ENCODE measurements around the gene CETN1. TPM values are rescaled to one million over a fixed set of nuclear protein-coding genes. Genes with fewer than 3 reads are reported as not detected.

CETN1 gene
- total RNA-seq, 2 donors from 2014 or later: not detected

DNA sequence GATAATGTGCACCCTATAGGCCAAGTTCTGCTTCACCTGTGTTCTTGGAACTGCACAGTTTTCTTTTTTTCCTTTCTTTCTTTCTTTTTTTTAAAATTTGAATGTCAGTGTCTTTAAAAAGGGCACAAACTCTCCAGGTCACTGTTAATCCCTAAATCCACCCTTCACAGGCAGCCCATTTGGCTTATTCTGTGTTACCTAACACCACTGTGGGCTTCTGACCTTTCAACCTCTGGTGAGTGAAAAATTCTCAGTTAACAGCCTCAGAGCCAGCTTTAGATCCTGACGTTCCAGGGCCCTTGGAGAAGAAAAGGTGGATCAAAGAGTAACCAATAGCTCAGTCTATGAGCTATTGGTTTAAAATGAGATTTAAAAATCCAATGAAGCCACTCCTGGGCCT is 6.8 kb upstream of the CETN1 start:
- ATAC-seq (no peak), DNase-seq (ENCODE audit: low spot score in 2 of 2) (no peak)
- Mint-ChIP-seq H3K36me3 (no peaks in the 10 kb centered on the region), H3K27ac (no peak overlapping the region), H3K9me3 (no peaks in the 10 kb centered on the region)

DNA sequence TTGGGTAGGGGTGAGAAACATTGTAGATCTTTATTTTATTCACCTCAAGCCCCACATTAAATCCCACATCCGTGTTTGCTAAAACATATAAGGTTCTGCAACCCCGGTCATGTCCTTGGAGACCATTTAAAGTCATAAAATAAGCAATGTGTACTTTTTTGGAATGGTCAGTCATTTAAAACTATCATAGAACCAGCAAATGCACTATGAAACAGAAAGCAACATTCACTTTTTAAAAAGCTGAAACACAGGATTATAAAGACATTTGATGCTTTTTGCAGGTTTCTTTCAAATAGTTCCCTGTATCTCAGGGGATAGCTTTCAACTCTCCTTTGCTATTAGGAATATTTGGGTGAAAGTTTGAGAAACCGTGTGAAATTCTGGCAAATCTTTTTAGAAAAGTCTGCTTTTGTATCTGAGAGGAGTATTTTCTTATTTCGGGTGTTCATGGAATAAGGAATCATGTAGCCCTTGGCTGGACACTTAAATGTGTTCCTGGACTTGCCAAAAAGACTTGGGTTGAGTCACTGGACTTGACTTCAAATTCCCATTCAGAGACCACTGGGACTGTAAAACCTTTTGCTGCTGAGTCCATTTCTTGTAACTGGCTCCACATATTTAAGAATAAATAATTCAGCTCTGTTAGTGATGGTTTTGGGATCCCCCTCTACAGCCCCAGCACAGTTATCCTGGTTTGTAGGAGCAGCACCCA is 5.9 kb upstream of the CETN1 start:
- ATAC-seq: no peak
- H3K9me3 Mint-ChIP-seq: no peaks in the 10 kb centered on the region
- DNase-seq (ENCODE audit: low spot score in 2 of 2): no peak
- H3K36me3 Mint-ChIP-seq: no peaks in the 10 kb centered on the region
- H3K27ac Mint-ChIP-seq: no peak overlapping the region

DNA sequence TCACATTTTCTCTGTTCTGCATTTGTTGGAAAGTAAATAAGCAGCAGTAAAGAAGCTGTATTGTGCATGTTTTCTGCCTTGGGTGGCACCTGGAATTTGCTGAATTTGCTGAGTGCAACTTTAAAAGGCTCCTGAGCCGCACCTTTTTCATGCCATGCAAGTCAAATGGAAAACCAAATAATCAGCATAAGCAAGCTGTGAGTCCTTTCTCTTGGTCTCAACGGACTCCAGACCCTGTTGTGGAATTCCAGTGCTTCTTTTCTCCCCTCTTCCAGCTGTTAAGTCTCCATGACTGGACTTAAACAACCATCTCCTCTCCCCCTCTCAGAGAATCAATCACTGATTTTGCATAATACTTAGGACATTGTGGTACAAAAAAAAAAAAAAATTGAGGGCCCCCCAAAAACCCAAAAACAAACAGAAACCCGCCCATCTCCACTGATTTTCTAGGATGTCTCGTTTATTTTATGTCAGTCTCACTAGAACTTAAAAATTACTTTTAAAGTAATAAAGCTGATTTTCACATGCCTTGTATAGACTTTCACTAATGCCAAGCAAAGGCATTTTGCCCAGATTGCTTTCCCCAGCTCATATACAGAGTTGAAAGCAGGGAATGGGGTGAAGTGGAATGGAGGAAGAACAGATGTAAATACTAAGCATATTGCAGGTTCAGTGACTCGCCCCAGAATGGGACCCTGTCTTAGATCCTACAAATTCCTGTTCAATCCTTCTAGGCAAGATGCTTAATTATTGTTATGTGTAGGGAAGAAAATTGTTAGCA is 5.1 kb upstream of the CETN1 start:
- Mint-ChIP-seq H3K9me3 (peaks cover 0 to 4% of the 10 kb centered on the region in 2 donors), H3K36me3 (no peaks in the 10 kb centered on the region), H3K27ac (no peak overlapping the region)
- no peak for DNase-seq (ENCODE audit: low spot score in 2 of 2)
- ATAC-seq: no peak

DNA sequence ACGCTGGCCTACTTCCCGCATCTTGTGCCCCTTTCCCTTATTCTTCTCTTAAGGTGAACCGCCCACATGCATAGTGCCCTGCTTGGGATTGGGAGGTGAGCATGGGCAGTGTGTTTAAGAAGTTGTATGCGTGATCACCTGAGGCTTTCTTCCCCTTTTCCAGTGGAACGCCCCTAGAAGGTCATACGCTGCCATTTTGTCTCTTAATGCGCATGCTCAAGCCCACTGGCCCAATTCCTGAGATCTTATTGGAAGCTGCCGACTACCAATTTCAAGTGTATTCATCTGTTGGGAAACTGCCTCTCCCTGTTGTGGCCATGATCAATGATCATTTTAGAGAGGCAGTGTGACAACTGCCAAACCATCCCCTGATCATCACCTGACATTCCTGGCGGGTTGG is 3.3 kb upstream of the CETN1 start:
- H3K9me3 Mint-ChIP-seq: peaks cover 0 to 4% of the 10 kb centered on the region in 2 donors
- no peaks in the 10 kb centered on the region for H3K36me3 Mint-ChIP-seq
- no peak overlapping the region for H3K27ac Mint-ChIP-seq
- ATAC-seq: no peak
- DNase-seq (ENCODE audit: low spot score in 2 of 2): no peak

DNA sequence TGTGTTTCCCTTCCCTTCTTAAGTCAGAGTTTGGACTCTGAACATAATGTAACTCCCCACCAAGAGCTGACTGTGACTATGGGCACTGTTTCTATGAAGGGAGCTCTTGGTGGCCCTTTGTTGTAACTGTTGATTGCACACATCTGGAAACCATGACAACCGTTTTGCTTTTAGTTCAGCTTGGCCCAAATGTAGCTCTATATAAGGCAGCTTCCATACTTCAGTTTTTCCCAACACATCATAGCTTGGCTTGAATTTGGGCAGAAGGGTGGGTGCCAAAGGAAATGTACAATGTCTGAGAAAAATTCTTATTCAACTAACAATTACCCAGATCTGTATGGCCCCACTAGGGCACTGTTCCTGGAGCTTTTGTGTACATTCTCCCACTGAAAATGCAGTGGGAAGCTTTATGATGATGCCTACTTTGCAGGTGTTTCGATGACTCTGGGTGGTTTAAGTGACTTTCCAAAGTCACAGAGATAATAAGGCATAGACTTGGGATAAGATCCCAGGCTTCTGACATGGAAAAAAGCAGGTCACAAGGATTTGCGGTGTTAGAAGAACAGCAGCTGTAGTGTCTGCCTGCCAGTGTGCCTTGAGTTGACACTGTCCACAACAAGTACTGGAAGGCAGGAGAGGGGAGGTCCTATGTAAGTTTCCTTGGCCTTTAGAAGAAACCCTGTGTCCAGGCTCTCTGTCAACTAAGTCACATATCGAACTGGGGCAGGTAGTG is 2.4 kb upstream of the CETN1 start:
- Mint-ChIP-seq H3K27ac (no peak overlapping the region), H3K9me3 (peaks cover 0 to 4% of the 10 kb centered on the region in 2 donors), H3K36me3 (no peaks in the 10 kb centered on the region)
- no peak for DNase-seq (ENCODE audit: low spot score in 2 of 2)
- no peak for ATAC-seq

DNA sequence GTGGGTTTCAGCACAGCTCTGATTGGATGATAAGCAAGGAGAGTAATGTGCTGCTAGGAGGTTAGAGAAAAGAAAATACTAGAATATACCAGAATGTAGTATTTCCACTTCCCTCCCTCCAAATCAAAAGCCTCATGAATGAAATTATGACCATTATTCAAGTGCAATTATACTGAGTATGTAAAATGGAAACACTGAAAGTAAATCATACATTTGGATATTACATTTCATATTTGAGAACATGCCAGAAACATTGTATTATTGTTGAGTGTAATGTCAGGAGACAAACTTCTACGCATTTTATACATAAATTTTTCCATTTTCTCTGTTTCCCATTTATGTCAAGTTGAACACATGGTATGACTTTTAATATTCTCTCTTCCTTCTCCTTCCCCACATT is 942 bp upstream of the CETN1 start:
- DNase-seq (ENCODE audit: low spot score in 2 of 2) (no peak), ATAC-seq (no peak)
- H3K27ac Mint-ChIP-seq: no peak overlapping the region
- H3K36me3 Mint-ChIP-seq: no peaks in the 10 kb centered on the region
- H3K9me3 Mint-ChIP-seq: peaks cover 0 to 4% of the 10 kb centered on the region in 2 donors

DNA sequence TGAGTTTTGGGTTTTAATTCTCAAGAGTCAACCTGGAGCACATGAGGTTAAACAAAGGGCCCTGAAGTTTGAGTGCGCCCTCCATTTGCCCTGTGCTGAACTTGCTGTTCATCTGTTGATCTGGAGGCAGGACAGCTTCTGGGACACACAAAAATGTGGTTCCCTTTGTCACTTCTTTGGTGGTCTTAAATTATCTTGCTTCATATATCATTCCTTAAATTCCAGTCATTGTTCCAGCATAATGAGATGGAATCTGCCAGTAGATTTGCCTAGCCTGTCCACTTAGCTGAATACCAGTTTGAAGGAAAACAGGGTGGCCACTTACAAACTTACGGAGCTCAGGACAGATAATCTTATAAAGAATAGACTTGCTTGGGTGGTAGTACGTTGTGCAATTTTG is 916 bp downstream of the CETN1 start:
- DNase-seq (ENCODE audit: low spot score in 2 of 2): no peak
- Mint-ChIP-seq H3K27ac (no peak overlapping the region), H3K9me3 (peaks cover 0 to 4% of the 10 kb centered on the region in 2 donors), H3K36me3 (no peaks in the 10 kb centered on the region)
- no peak for ATAC-seq

DNA sequence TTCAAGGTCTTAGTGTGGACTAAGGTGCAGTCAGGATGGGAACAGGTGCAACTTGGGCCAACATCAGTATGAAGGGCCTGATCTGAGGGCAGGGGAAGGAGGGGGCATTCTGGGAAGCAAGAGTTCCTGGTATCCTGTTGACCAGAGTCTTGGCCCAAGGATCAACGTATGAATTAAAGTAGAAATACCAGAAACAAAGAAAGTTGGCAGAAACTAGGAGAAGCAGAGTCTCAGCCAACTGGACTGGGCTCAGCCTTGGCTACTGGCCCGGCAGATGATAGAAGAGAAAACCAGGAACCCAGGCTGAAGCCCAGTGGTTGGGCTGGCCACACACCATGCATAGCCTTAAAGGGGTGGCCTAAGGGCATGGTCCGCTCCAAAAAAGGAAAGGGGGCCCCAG is 2.3 kb downstream of the CETN1 start:
- Mint-ChIP-seq H3K9me3 (peaks cover 0 to 4% of the 10 kb centered on the region in 2 donors), H3K36me3 (no peaks in the 10 kb centered on the region), H3K27ac (no peak overlapping the region)
- no peak for DNase-seq (ENCODE audit: low spot score in 2 of 2)
- ATAC-seq: no peak

DNA sequence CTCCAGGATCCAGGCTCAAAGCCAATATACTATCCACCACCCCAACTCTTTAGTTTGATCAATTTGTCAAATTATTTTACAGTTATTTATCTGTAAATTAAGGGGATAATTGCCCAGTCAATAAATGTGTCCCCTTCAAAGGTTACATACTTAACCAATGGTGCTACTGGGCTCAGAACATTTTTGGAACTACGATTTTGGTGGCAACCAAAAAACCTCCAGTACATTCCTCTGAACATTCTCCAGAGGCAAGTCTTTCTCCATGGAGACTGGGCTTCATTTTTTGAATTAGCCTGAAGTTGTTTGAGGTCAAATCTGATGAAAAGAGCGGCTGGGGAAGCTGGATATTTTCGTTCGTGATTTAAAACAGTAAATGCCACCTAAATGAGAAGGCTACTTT is 14.9 kb downstream of the CETN1 start:
- Mint-ChIP-seq H3K9me3 (peaks cover 0 to 5% of the 10 kb centered on the region in 2 donors), H3K27ac (no peak overlapping the region), H3K36me3 (peaks cover 0 to 5% of the 10 kb centered on the region in 2 donors)
- ATAC-seq (no peak), DNase-seq (ENCODE audit: low spot score in 2 of 2) (no peak)

DNA sequence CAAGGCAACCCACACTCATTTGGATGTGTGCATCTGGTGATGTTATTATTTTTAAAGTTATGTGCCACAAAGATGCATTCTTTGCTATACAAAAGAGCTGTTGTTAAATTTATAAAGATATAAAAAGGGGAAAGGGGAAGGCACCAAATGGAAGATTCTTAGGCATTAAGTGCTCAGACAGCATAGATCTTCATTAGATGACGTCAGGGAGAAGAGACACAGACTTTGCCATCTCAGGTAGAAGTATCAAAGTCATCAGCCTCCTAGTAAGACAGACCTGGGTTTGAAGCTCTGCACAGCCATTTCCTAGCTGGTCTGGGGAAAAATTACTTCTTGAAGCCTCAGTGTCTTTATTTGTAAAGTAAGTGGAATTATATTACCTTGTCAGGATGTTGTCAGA is 15.4 kb downstream of the CETN1 start:
- H3K36me3 Mint-ChIP-seq: peaks cover 0 to 5% of the 10 kb centered on the region in 2 donors
- no peak for ATAC-seq
- peaks cover 0 to 5% of the 10 kb centered on the region in 2 donors for H3K9me3 Mint-ChIP-seq
- DNase-seq (ENCODE audit: low spot score in 2 of 2): no peak
- H3K27ac Mint-ChIP-seq: no peak overlapping the region

DNA sequence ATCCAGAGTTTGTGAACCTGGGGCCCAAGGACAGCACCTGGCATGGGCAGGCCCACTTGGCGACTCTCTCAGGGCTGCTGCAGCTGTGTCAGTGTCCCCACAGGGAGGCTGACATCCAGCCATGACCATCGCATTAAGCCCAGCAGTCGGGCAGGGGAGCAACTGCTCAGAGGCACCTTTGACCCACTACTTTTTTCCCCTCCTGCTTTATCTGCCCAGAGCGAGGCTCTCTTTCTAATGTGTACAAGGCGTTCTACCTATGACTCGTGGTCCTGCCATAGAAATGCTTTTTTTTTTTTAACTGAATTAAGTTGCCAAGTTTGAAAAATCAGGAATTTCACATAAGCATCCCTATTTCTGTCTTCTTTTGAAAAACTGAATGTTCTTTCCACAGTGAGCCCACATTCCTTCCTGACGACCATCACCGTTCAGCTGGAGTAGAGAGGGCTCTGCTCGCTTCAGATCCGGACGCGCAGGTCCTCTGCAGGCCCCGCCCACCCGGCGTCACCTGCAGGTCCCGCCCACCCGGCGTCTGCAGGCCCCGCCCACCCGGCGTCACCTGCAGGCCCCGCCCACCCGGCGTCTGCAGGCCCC is 16.2 kb downstream of the CETN1 start:
- H3K36me3 Mint-ChIP-seq: peaks cover 0 to 5% of the 10 kb centered on the region in 2 donors
- peaks cover 0 to 5% of the 10 kb centered on the region in 2 donors for H3K9me3 Mint-ChIP-seq
- ATAC-seq: peak; percentile 75 to 78
- DNase-seq (ENCODE audit: low spot score in 2 of 2): peak in 1 of 2 donors; percentile 4
- no peak overlapping the region for H3K27ac Mint-ChIP-seq

DNA sequence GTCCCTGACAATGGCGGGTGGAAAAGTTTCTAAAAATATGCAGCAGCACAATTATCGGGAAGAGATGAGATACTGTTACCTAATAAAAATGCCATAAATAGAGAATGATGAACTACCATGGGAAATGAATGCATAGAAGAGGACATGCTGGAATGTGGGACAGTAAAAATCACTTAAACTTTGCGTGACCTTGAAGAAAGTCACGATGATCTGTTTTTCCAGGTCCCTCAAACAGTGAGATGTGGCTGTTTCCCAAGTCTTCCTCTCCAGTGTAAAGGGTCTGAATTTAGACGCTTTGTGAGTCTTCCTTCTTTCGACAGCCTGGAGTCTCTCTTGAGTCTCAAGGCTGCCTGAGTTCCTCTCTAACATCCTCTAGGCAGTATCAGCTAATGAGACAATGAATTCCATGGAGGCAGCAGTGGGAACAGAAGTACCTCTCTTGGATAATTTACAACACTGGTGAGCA is 18.0 kb downstream of the CETN1 start:
- H3K27ac Mint-ChIP-seq: no peak overlapping the region
- no peaks in the 10 kb centered on the region for H3K9me3 Mint-ChIP-seq
- no peaks in the 10 kb centered on the region for H3K36me3 Mint-ChIP-seq
- ATAC-seq (no peak), DNase-seq (ENCODE audit: low spot score in 2 of 2) (no peak)

DNA sequence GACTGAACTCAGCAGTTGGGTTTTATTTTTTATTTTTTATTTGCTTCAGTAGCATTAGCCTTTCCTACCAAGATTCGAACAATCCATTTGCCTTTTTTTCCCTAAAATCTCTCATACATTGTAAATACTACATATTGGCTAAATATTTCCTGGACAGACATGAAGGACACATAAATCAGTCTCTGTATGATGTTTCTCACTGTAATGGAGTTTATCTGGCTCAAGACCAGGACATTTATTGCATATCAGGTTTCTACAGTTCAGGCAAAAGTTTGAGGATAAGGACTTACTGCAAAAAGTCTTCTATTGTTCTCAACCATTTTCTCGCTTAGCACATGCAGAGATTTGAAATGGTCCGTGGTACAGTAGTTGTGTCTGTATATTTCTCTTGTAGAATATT is 19.9 kb downstream of the CETN1 start:
- no peak overlapping the region for H3K27ac Mint-ChIP-seq
- ATAC-seq (no peak), DNase-seq (ENCODE audit: low spot score in 2 of 2) (no peak)
- no peaks in the 10 kb centered on the region for H3K36me3 Mint-ChIP-seq
- no peaks in the 10 kb centered on the region for H3K9me3 Mint-ChIP-seq

DNA sequence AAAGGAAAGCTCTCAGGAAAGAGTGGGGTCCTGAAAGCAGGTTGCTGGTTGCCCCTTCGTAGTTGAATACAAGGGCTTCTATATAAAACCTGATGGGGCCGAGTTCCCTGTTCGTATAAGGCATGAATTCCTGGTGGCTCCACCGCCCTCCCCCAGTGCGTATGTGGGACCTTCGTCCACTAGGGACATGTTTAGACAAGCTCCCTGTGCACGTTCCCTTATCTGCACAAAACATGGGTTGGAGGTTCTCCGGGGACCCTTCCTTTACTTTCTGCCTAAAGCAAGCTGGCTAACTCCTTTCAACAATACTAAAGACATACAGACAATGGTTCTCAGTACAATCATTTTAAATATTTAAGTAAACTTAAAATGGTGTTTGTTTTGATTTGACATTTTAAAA is 24.6 kb downstream of the CETN1 start:
- H3K9me3 Mint-ChIP-seq: no peaks in the 10 kb centered on the region

DNA sequence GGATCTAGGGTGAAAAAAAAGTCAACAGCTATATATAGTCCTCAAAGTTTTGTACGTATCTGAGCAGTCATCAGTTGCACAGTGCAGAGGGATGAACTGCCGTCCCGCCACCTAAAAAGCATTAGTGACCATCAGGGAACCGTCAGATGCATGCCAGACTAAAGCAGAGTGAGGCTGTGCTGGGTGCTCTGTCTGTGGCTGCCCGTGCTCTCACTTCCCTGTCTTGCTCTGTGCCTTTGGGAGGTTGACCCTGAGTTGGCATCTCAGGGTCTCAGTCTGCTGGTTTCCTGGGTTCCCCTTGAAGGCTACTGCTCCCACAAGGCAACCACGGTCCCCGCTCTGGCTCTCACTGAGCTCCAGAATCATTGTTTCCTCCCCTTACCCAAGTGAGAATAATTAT is 27.8 kb downstream of the CETN1 start:
- Mint-ChIP-seq H3K27ac (no peak overlapping the region), H3K9me3 (no peaks in the 10 kb centered on the region), H3K36me3 (no peaks in the 10 kb centered on the region)
- DNase-seq (ENCODE audit: low spot score in 2 of 2): no peak
- no peak for ATAC-seq

More for the DNA sequence above, 24.6 kb downstream of the CETN1 start:
- DNase-seq (ENCODE audit: low spot score in 2 of 2): no peak
- no peaks in the 10 kb centered on the region for H3K36me3 Mint-ChIP-seq
- ATAC-seq: no peak
- no peak overlapping the region for H3K27ac Mint-ChIP-seq

DNA sequence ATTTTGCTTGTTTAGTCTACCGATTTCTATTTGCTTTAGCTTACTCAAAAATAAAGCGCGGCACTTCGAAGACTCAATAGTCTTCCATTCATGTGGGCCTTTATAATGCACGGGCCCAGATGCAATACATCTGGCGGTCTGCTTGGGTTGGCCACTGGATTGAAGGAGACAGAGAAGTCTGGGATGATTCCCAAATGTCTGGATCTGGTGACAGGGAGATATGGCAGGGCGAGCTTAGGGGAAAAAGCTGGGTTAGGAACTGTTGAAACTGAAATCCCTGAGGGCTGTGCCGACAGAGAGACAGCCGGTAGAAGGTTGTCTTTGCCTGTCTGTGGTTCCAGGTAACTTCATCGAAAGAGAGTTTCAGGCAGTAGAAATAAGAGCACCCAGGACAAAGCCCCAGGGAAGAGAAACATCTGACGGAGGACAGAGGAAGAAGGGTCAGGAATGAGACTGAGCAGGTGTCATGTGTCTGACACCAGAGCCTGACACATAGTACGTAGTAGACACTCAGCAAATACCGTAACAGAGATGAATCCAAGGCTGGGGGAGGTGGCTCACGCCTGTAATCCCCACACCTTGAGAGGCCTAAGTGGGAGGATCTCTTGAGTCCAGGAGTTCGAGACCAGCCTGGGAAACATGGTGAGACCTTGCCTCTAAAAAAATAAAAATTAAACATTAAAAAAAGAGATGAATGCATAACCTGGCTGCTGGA is 30.2 kb downstream of the CETN1 start:
- DNase-seq (ENCODE audit: low spot score in 2 of 2) (no peak), ATAC-seq (no peak)
- no peak overlapping the region for H3K27ac Mint-ChIP-seq
- no peaks in the 10 kb centered on the region for H3K9me3 Mint-ChIP-seq
- H3K36me3 Mint-ChIP-seq: no peaks in the 10 kb centered on the region
